Rectal smooth muscle tissue (tissue), 1 donor: ENCODE results near the gene SLC41A1.
"Not testable (repeated sequence)": the region's sequence is repeated elsewhere in the genome, so short reads cannot be mapped to it uniquely, and the experiment has no call there.

ENCODE experiments used
- H3K27ac ChIP-seq: one replicate; pipeline ENCODE4 v1.7.0; 2013; ENCODE audit warnings: low read depth, low read length, inconsistent platforms
- H3K27me3 ChIP-seq: one replicate; pipeline ENCODE4 v1.7.0; 2013; ENCODE audit warnings: low read length; ENCODE audit not compliant: control insufficient read depth, insufficient read depth
- H3K36me3 ChIP-seq: one replicate; pipeline ENCODE4 v1.7.0; 2013; ENCODE audit warnings: low read length; ENCODE audit not compliant: control insufficient read depth, insufficient read depth
- H3K4me1 ChIP-seq: one replicate; pipeline ENCODE4 v1.7.0; 2013; ENCODE audit warnings: low read length; ENCODE audit not compliant: control insufficient read depth, insufficient read depth
- H3K4me3 ChIP-seq: one replicate; pipeline ENCODE4 v1.7.0; 2013; ENCODE audit warnings: low read length
- H3K9ac ChIP-seq: one replicate; pipeline ENCODE4 v1.7.0; 2013; ENCODE audit warnings: low read length

Gene SLC41A1

DNA sequence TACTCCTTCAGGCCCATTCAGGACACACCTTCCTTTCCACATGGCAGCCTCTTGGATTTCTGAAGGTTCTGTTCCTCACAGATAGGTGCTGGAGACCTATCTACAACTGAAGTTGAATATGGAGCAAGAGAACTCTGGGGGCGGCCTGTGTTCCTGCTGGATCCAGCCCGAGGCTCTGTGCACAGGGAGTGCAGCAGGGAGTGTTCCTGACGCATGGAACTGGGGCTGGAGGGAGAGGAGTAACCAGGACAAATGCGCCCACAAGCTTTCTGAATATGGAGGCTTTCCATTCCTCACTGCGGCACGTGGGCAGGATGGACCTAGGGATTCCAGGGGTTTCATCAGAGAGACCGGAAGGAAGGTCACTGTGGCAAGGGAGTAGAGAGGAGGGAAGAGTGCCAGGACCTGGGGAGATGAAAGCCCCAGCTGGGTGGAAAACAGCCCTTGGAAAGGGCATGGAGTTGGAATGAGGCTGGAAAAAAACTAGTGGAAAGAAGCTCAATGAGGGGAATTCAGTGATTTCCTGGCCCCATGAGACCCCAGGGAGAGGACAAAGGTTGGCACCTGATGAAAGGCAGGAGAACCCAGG is 24.5 kb upstream of the SLC41A1 start:
- H3K27me3 ChIP-seq: no peaks in the 10 kb centered on the region
- H3K4me3 ChIP-seq: no peak overlapping the region
- H3K9ac ChIP-seq: no peak overlapping the region
- no peaks in the 10 kb centered on the region for H3K4me1 ChIP-seq
- H3K36me3 ChIP-seq: no peaks in the 10 kb centered on the region
- no peak overlapping the region for H3K27ac ChIP-seq

DNA sequence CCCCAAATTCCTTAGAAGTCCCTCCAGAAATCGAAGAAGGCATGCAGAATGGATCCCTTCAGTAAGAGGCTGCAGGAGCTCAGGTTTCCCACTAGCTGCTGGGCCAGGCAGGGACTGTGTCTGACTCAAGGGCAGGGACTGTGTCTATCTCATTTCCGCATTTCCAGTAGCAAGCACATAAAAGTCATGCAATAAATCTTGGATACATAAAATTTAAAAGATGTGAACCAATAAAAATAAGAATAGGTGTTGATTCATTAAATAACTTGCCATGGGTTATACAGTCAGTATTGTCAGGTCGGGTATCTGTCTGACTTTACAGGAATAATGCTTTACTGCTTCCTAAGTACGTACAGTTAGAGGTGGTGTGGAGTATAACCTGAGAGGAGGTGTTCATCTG is 21.8 kb upstream of the SLC41A1 start:
- Histone ChIP-seq H3K27ac (no peak overlapping the region), H3K9ac (no peak overlapping the region), H3K36me3 (no peaks in the 10 kb centered on the region), H3K27me3 (no peaks in the 10 kb centered on the region), H3K4me1 (no peaks in the 10 kb centered on the region), H3K4me3 (no peak overlapping the region)

DNA sequence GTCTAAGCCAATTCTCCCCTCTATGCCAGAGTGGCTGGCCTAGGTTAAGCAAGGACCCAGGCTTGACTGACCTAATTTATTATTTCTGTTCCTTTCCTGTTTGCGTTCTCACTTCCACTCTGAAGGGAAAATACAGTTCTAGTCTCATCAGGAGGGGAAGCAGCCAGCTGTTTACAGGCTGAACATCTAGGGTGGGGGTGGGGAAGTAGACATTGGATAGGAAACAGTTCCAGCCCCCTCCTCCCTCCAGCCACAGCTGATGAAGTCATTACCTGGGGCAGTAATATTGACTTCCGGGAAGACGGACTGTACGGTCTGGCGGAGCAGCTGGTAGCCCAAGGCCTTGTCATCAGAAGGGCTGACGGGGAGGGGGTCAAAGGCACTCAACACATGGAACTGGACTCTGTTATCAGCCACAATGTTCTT is 19.3 kb upstream of the SLC41A1 start:
- no peaks in the 10 kb centered on the region for H3K36me3 ChIP-seq
- no peaks in the 10 kb centered on the region for H3K4me1 ChIP-seq
- no peaks in the 10 kb centered on the region for H3K27me3 ChIP-seq
- H3K9ac ChIP-seq: no peak overlapping the region
- no peak overlapping the region for H3K4me3 ChIP-seq
- no peak overlapping the region for H3K27ac ChIP-seq

DNA sequence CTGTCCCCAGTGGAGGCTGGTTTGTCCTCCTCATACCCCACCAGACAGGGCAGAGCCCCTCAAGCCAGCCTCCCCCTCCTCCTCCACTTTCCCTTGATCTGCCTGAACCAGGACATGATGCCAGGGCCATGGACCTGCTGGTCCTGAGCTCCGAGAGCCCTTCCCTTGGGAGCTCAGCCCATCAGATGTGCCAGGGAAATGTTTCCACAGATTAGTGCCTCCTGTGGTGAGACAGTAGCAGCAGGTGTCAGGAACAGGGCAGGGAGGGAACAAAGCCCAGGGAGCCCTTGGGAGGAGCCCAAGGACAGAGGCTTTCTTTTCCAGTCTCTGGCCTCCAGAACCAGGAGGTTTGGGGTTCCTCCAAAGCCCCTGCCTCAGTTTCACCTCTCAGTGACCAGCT is 14.6 kb upstream of the SLC41A1 start:
- H3K27ac ChIP-seq: no peak overlapping the region
- no peaks in the 10 kb centered on the region for H3K4me1 ChIP-seq
- H3K27me3 ChIP-seq: no peaks in the 10 kb centered on the region
- no peak overlapping the region for H3K9ac ChIP-seq
- no peaks in the 10 kb centered on the region for H3K36me3 ChIP-seq
- no peak overlapping the region for H3K4me3 ChIP-seq

DNA sequence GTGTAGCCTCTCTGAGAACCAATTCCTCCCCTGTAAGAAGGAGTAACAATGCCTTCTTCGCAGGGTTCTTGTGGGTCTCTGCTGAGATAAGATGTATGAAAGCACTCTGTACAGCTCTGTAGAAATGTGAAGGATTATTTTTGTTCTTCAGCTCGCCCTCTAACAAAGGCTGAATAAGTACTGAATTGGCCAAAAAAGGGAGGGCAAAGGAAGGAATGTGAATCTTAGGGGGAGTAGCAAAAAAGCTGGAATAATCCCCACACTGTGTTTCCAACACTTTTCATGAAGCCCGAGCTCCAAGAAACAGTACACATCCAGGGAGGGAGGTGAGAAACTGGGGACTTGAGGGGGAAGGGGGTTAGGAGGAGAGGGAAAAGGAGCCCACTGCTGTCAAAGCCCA is 14.0 kb upstream of the SLC41A1 start:
- H3K27ac ChIP-seq: no peak overlapping the region
- no peak overlapping the region for H3K9ac ChIP-seq
- H3K36me3 ChIP-seq: no peaks in the 10 kb centered on the region
- no peaks in the 10 kb centered on the region for H3K27me3 ChIP-seq
- no peak overlapping the region for H3K4me3 ChIP-seq
- no peaks in the 10 kb centered on the region for H3K4me1 ChIP-seq

DNA sequence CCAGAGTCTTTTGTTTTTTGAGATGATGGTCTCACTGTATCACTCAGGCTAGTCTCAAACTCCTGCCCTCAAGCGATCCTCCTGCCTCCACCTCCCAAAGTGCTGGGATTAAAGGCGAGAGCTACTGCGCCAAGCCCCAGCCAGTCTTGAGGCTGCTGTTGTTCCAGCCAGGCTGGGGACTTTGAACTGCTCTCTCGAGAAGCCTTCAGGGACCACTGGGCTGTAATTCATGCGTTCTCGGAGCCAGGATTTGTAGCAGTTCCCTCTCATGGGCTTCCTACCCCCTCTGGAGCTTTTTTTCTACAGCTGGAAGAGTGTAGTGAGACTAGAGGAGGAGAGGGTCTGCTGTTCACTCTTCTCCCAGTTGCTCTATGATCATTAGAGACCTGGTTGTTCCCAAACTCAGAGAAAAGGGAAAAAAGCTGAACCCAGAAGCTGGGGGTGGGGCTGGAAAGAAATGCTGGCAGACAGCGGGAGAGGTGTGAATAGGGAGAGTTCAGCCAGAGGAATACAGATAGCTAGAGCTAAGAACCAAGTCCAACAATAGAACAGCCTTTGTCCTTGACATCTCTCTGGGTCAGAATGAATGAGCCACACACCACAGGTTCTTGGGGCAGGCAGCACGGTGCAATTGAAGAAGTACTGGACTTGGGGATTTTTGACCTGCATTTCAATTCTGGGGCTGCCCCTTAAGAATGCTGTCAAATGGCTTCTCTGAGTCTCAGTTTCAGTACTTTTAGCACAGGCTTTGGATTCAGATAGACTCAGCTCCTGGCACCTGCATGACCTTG is 13.2 kb upstream of the SLC41A1 start:
- Histone ChIP-seq H3K27ac (no peak overlapping the region), H3K4me3 (no peak overlapping the region), H3K36me3 (no peaks in the 10 kb centered on the region), H3K27me3 (no peaks in the 10 kb centered on the region), H3K9ac (no peak overlapping the region), H3K4me1 (no peaks in the 10 kb centered on the region)

DNA sequence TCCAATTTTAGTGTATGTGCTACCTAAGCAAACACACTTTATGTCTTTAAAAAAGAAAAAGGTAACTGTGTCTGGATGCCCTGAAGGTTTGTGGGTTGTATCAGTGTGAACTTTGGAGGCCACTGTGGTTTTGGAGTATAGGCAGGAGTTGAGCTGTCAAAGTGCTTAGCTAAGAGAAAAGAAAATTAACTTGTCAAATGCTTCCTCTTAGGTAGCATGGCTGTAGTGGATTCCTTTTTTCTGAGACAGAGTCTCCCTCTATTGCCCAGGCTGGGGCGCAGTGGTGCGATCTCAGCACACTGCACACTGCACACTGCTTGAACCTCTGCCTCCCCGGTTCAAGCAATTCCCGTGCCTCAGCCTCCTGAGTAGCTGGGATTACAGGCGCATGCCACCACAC is 11.2 kb upstream of the SLC41A1 start:
- no peaks in the 10 kb centered on the region for H3K27me3 ChIP-seq
- no peaks in the 10 kb centered on the region for H3K4me1 ChIP-seq
- H3K4me3 ChIP-seq: no peak overlapping the region
- H3K9ac ChIP-seq: no peak overlapping the region
- H3K36me3 ChIP-seq: no peaks in the 10 kb centered on the region
- H3K27ac ChIP-seq: no peak overlapping the region

DNA sequence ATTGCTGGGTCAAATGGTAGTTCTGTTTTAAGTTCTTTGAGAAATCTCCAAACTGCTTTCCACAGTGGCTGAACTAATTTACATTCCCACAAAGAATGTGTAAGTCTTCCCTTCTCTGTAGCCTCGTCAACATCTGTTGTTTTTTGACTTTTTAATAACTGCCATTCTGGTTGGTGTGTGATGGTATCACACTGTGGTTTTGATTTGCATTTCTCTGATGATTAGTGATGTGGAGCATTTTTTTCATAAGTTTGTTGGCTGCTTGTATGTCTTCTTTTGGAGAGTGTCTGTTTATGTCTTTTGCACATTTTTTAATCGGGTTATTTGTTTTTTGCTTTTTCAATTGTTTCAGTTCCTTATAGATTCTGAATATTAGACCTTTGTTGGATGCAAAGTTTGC is 10.3 kb upstream of the SLC41A1 start:
- not testable (repeated sequence) for H3K4me3 ChIP-seq, H3K4me1 ChIP-seq

DNA sequence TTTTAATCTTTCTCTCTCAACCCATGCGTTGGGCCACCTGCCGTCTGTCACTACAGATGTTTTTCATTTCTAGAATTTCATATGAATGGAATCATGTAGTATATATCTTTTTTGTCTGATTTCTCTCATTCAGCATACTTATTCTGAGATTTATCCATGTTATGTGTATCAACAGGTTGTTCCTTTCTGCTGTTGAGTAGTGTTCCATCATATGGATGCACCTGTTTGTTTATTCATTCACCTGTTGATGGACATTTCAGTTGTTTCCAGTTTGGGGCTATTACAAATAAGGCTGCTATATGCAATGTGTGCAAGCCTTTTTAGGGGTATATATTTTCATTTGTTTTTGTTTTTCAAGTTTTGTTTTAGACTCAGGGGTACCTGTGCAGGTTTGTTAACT is 9.4 kb upstream of the SLC41A1 start:
- Histone ChIP-seq H3K27me3 (no peaks in the 10 kb centered on the region), H3K9ac (no peak overlapping the region), H3K27ac (no peak overlapping the region), H3K36me3 (no peaks in the 10 kb centered on the region), H3K4me3 (no peak overlapping the region), H3K4me1 (no peaks in the 10 kb centered on the region)

More for the DNA sequence above, 10.3 kb upstream of the SLC41A1 start:
- not testable (repeated sequence) for H3K27me3 ChIP-seq, H3K27ac ChIP-seq, H3K36me3 ChIP-seq, H3K9ac ChIP-seq

DNA sequence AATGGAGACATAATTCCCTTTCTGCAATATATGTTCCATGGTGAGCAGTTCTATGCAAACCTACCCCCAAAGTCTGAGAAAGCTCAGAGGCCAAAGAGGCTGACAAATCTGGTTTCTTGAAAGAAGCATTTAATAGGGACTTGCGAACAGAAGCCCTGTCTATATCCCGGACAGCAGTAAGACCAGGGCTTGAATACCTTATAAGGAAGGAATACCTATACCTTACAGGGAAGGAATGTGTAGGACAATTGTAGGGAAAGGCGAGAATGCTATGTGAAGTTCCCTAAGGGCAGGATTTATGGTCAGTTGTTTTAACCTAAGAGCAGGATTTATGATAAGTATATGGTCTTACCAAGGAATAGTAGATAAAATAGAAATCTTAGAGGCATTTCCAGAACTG is 5.0 kb upstream of the SLC41A1 start:
- Histone ChIP-seq H3K4me3 (no peak overlapping the region), H3K9ac (no peak overlapping the region), H3K27ac (no peak overlapping the region), H3K36me3 (no peaks in the 10 kb centered on the region), H3K4me1 (peaks cover 4% of the 10 kb centered on the region), H3K27me3 (no peaks in the 10 kb centered on the region)

DNA sequence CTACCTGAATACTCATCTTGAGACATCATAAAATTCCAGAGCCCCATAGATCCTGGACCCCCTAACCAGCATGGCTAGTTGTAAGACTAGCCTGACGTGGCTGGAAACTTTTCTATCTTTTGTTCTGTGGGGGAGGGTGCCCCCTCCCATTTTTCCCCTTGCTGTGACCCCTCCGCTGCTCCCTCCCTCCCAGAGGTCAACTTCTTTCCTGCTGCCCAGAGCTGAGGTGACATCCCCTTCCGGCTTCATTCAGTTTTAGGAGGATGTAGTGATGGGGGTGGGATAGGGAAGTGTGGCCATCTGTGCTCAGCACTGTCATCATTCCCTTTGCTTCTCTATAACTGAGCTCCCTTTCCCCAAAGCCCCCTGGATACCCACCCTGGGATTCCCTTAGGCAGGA is 4.4 kb upstream of the SLC41A1 start:
- H3K4me1 ChIP-seq: peaks cover 4% of the 10 kb centered on the region
- no peak overlapping the region for H3K4me3 ChIP-seq
- H3K27me3 ChIP-seq: no peaks in the 10 kb centered on the region
- no peak overlapping the region for H3K9ac ChIP-seq
- H3K36me3 ChIP-seq: no peaks in the 10 kb centered on the region
- H3K27ac ChIP-seq: no peak overlapping the region

DNA sequence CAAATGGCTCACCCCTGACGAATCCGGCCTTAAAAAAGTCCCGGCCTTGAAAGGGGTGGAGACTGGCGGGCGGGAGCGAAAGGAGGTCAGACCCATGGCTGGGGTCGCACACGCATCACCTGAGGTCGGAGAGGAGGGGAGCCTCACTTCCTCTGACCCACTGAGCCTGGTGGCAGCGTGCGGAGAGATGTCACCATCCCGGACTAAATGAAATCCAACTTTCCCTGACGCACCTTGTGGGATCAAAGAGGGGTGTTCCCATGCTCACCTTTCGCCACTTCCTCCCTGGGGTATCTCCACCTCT is 709 bp upstream of the SLC41A1 start:
- no peaks in the 10 kb centered on the region for H3K27me3 ChIP-seq
- peak overlapping the region; percentile 89 for H3K27ac ChIP-seq
- peaks cover 24% of the 10 kb centered on the region for H3K4me1 ChIP-seq
- H3K9ac ChIP-seq: peak overlapping the region; percentile 45
- H3K36me3 ChIP-seq: no peaks in the 10 kb centered on the region
- H3K4me3 ChIP-seq: peak overlapping the region; percentile 87

DNA sequence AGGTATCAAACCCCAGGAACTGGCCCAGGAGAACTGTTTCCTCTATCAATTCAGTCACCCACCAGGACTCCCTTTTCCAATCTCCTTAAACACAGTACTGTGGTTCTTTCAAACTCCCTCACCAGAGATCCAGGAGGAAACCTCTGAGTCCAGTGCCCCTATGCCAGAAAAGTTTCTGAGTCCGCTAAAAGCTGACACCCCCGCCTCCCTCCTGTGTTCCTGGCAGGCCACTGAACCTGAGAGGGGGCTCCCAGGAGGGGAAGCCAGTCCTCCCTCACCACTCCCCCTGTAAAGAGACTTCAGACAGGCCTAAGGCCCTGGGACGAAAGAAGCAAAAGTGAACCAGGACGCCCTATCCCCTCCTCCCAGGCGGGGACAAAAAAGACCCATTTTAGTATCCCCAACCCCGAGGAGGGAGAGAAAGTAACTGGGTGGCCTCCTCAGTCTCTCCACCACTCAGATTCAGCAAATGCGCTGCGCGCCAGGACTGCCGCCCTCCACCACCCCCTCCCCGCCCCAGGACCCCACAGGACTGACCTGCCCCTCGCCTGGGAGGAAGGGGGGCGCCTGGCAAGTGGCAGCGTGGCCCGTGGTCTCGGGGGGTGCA is 624 bp downstream of the SLC41A1 start:
- H3K4me3 ChIP-seq: peak overlapping the region; percentile 87
- peaks cover 28% of the 10 kb centered on the region for H3K4me1 ChIP-seq
- no peaks in the 10 kb centered on the region for H3K36me3 ChIP-seq
- H3K9ac ChIP-seq: peak overlapping the region; percentile 56
- peak overlapping the region; percentile 85 for H3K27ac ChIP-seq
- no peaks in the 10 kb centered on the region for H3K27me3 ChIP-seq
